Endothelial cell of umbilical vein (primary cell): Measurements from ENCODE around the gene SLC1A6.

Experiments used
- CTCF ChIP-seq, 2 donors: IDR thresholded peaks; 1 replicate in 1 of 2; 2 replicates in 1 of 2; pipeline ENCODE4 v1.5.1; 2011; ENCODE audit warnings: low read length in 2 of 2, mild to moderate bottlenecking in 2 of 2, moderate library complexity in 2 of 2, control low read depth in 1 of 2, inconsistent platforms in 1 of 2, low read depth in 1 of 2; ENCODE audit not compliant: insufficient read depth in 1 of 2; ENCODE audit errors: extremely low read depth in 1 of 2
- POLR2A ChIP-seq: IDR thresholded peaks from 2 replicates; pipeline ENCODE4 v1.6.1; 2012; ENCODE audit warnings: low read depth, mild to moderate bottlenecking, control low read depth, low read length
- POLR2AphosphoS5 ChIP-seq: IDR thresholded peaks from 2 replicates; pipeline ENCODE4 v1.6.1; 2012; ENCODE audit warnings: low read depth, mild to moderate bottlenecking, control low read depth, low read length, moderate library complexity; ENCODE audit not compliant: insufficient read depth

DNA sequence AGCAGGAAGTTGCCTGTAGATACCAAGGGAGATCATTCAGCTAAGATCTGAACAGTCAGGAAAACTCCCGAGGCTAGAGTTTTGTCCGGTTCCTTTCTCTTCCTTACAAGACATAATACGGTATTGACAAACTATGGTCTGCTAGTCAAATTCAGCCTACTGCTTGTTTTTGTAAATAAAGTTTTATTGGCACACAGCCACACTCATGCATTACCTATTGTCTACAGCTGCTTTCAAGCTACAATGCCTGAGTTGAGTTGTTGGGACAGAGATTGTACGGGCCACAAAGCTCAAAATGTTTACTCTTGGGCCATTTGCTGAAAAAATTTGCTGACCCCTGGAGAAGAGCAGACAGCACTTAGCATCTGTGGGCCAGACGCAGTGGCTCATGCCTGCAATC lies 2.5 kb downstream of the SLC1A6 start:
- TF ChIP-seq POLR2A (no peak), CTCF (IDR thresholded peaks at IDR 0.05; ENCODE audit: extremely low read depth in 1 of 2, insufficient read depth in 1 of 2, low read depth in 1 of 2, low read length in 2 of 2) (no peak), POLR2AphosphoS5 (no peak)
